ENCODE results near the gene TMCC2.

GRCh38 chr1:205261946-205262691 lies 34.4 kb downstream of the TMCC2 start:
- TF ChIP-seq MAX (IDR thresholded peaks at IDR 0.05) (no peak), TAF1 (IDR thresholded peaks at IDR 0.05; ENCODE audit: low read depth) (no peak), CEBPB (IDR thresholded peaks at IDR 0.05) (no peak), REST (IDR thresholded peaks at IDR 0.05; ENCODE audit: low read depth) (no peak), EP300 (IDR thresholded peaks at IDR 0.05; ENCODE audit: borderline replicate concordance) (no peak), TEAD4 (IDR thresholded peaks at IDR 0.05) (no peak), YY1 (IDR thresholded peaks at IDR 0.05; ENCODE audit: low read depth) (no peak), RAD21 (IDR thresholded peaks at IDR 0.05; ENCODE audit: low read depth) (no peak), TCF12 (IDR thresholded peaks at IDR 0.05; ENCODE audit: low read depth) (no peak)

All from Ishikawa (cell line).